Hepatocyte (in vitro differentiated cells): ENCODE results near the gene COQ4. TPM values are rescaled to one million over a fixed set of nuclear protein-coding genes. Genes with fewer than 3 reads are reported as not detected.

Experiments used
- DNase-seq: peaks from one replicate; pipeline ENCODE4 v3.0.0-alpha.2; 2016; ENCODE audit warnings: low spot score
- H2AFZ ChIP-seq: fragments of 200-600 bp; sonication (generic); 2 replicates; pipeline ENCODE4 v1.6.0; 2016; ENCODE audit warnings: antibody characterized with exemption, mild to moderate bottlenecking
- H3K27ac ChIP-seq: fragments of 200-600 bp; sonication (generic); 2 replicates; pipeline ENCODE4 v1.5.1; 2016; ENCODE audit warnings: mild to moderate bottlenecking
- H3K27me3 ChIP-seq: fragments of 200-600 bp; sonication (generic); 2 replicates; pipeline ENCODE4 v1.6.1; 2016
- H3K36me3 ChIP-seq: fragments of 200-600 bp; sonication (generic); replicated peaks from 2 replicates; pipeline ENCODE4 v1.5.1; 2016; ENCODE audit warnings: low read depth; ENCODE audit not compliant: insufficient read depth
- H3K4me1 ChIP-seq: fragments of 200-600 bp; sonication (generic); 2 replicates; pipeline ENCODE4 v1.5.1; 2016; ENCODE audit warnings: mild to moderate bottlenecking, moderate library complexity; ENCODE audit not compliant: insufficient read depth
- H3K4me2 ChIP-seq: fragments of 200-600 bp; sonication (generic); 2 replicates; pipeline ENCODE4 v1.6.0; 2016
- H3K4me3 ChIP-seq: fragments of 200-600 bp; sonication (generic); 2 replicates; pipeline ENCODE4 v1.5.1; 2016; ENCODE audit warnings: mild to moderate bottlenecking
- H3K79me2 ChIP-seq: fragments of 200-600 bp; sonication (generic); 2 replicates; pipeline ENCODE4 v1.6.0; 2017; ENCODE audit warnings: mild to moderate bottlenecking
- H3K9me2 ChIP-seq: fragments of 200-600 bp; sonication (generic); replicated peaks from 2 replicates; pipeline ENCODE4 v1.6.0; 2017; ENCODE audit warnings: mild to moderate bottlenecking; ENCODE audit not compliant: insufficient read depth
- H3K9me3 ChIP-seq: fragments of 200-600 bp; sonication (generic); 2 replicates; pipeline ENCODE4 v1.5.1; 2016; ENCODE audit warnings: low read depth, mild to moderate bottlenecking
- H4K20me1 ChIP-seq: fragments of 200-600 bp; sonication (generic); 2 replicates; pipeline ENCODE4 v1.6.0; 2016; ENCODE audit warnings: mild to moderate bottlenecking; ENCODE audit not compliant: insufficient read depth, poor library complexity, severe bottlenecking
- EZH2 ChIP-seq: fragments of 200-600 bp; sonication (generic); IDR thresholded peaks from 2 replicates; pipeline ENCODE4 v1.6.1; 2016; ENCODE audit warnings: antibody characterized with exemption, mild to moderate bottlenecking, borderline replicate concordance
- EZH2phosphoT487 ChIP-seq: fragments of 200-600 bp; sonication (generic); IDR thresholded peaks from one replicate; pipeline ENCODE4 v1.6.1; 2018; ENCODE audit warnings: antibody characterized with exemption, mild to moderate bottlenecking, low read depth, moderate library complexity; ENCODE audit not compliant: unreplicated experiment, severe bottlenecking
- WGBS: methylation state at CpG from one replicate; pipeline ENCODE4 v1.1.6; 2016; ENCODE audit warnings: low lambda C conversion rate; ENCODE audit errors: missing lambda C conversion rate; 5-methylcytosine and 5-hydroxymethylcytosine counted together
- polyA plus RNA-seq: library from polyadenylated mRNA; unstranded; fragments of >200 nt; fragmentation: Nextera tagmentation; extraction: Ambion mirVana; gene quantifications from 2 replicates; pipeline ENCODE4 v1.2.1, GENCODE V29; 2016
- total RNA-seq: library from RNA; depleted of rRNA; stranded (reverse); fragments of >200 nt; gene quantifications from 2 replicates; pipeline ENCODE4 v1.2.3, GENCODE V29; 2014
- TF ChIP-seq, protein P1 (sequence below): fragments of 200-600 bp; sonication (generic); IDR thresholded peaks from 2 replicates; pipeline ENCODE4 v1.5.1; 2016; ENCODE audit warnings: antibody characterized with exemption, mild to moderate bottlenecking; ENCODE audit not compliant: poor library complexity

The COQ4 gene
- total and polyA plus RNA-seq, 2 experiments from 2014 or later: 35.2 to 40.9 TPM

DNA sequence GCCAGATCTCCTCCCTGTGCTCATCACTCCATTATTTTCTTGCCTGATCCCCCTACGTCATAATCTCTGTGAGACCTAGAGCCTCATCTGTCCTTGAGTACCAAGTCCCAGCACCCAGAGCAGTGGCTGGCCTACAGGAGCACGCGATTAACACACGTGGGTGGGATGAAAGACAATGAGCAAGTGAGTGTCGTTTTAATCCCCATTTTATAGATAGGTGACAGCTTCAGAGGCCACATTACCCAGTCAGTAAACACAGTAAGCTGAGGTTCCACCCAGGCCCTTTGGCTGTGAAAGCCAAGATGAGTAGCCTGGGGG is 17.7 kb upstream of the COQ4 start:
- no peak overlapping the region for H3K4me2 ChIP-seq
- H3K36me3 ChIP-seq: no peaks in the 10 kb centered on the region
- DNase-seq: no peak
- H3K9me2 ChIP-seq: no peaks in the 10 kb centered on the region
- no peaks in the 10 kb centered on the region for H3K27me3 ChIP-seq
- TF ChIP-seq, protein P1, sequence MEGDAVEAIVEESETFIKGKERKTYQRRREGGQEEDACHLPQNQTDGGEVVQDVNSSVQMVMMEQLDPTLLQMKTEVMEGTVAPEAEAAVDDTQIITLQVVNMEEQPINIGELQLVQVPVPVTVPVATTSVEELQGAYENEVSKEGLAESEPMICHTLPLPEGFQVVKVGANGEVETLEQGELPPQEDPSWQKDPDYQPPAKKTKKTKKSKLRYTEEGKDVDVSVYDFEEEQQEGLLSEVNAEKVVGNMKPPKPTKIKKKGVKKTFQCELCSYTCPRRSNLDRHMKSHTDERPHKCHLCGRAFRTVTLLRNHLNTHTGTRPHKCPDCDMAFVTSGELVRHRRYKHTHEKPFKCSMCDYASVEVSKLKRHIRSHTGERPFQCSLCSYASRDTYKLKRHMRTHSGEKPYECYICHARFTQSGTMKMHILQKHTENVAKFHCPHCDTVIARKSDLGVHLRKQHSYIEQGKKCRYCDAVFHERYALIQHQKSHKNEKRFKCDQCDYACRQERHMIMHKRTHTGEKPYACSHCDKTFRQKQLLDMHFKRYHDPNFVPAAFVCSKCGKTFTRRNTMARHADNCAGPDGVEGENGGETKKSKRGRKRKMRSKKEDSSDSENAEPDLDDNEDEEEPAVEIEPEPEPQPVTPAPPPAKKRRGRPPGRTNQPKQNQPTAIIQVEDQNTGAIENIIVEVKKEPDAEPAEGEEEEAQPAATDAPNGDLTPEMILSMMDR: no peak
- TF ChIP-seq EZH2 (no peak), EZH2phosphoT487 (no peak)
- no peaks in the 10 kb centered on the region for H4K20me1 ChIP-seq
- no peak overlapping the region for H3K27ac ChIP-seq
- H3K4me1 ChIP-seq: no peaks in the 10 kb centered on the region
- no peak overlapping the region for H3K4me3 ChIP-seq
- H3K79me2 ChIP-seq: no peaks in the 10 kb centered on the region
- no peaks in the 10 kb centered on the region for H3K9me3 ChIP-seq
- 72% methylated on average over 5 of the region's 5 CpGs for WGBS
- no peak overlapping the region for H2AFZ ChIP-seq

DNA sequence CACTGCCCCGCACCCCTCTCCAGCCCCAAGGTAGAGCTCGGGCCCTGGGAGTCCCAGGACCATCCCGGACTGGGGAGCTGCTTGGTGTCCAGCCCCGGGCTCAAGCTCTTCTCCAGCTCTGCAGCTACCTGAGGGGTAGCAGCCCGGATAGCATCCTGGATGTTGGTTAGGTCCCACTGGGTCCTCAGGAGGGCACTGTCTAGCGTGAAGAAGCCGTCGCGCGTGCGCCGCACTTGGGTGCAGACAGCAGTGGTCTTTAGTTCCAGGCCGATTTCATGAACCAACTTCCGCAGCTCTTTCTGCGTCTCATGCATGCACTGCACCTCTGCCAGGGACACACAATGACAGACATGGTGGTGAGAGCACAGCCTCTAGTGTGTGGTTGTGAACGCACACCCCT is 13.1 kb upstream of the COQ4 start:
- 96% methylated on average over 16 of the region's 16 CpGs for WGBS
- H3K4me1 ChIP-seq: no peaks in the 10 kb centered on the region
- H3K9me2 ChIP-seq: no peaks in the 10 kb centered on the region
- no peaks in the 10 kb centered on the region for H3K9me3 ChIP-seq
- no peaks in the 10 kb centered on the region for H3K27me3 ChIP-seq
- DNase-seq: no peak
- H2AFZ ChIP-seq: no peak overlapping the region
- no peak overlapping the region for H3K4me3 ChIP-seq
- no peak overlapping the region for H3K27ac ChIP-seq
- no peak for TF ChIP-seq EZH2phosphoT487
- TF ChIP-seq, protein P1: no peak
- TF ChIP-seq EZH2: no peak
- H4K20me1 ChIP-seq: no peaks in the 10 kb centered on the region
- no peak overlapping the region for H3K4me2 ChIP-seq
- H3K79me2 ChIP-seq: no peaks in the 10 kb centered on the region
- no peaks in the 10 kb centered on the region for H3K36me3 ChIP-seq

DNA sequence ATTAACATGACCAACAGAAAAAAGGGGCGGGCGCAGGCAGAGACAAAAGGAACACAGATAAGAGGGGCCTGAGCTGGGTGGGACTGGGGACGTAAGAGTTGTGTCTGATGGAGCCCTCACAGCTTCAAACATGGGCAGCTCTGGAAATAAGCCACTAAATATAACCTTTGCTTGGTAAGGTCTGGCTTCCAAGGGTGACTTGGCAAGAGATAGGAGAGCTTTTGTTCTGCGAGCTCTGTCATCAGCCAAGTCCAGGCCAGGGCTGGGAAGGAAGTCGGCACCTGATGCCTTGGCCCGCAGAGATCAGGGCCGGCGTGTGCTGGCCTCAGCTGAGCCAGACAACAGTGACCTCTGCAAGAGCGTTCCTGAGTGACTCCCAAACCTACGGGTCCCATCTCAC is 12.2 kb upstream of the COQ4 start:
- H3K4me1 ChIP-seq: no peaks in the 10 kb centered on the region
- H4K20me1 ChIP-seq: no peaks in the 10 kb centered on the region
- H3K4me2 ChIP-seq: no peak overlapping the region
- H3K36me3 ChIP-seq: no peaks in the 10 kb centered on the region
- H3K4me3 ChIP-seq: no peak overlapping the region
- H3K27me3 ChIP-seq: no peaks in the 10 kb centered on the region
- no peak overlapping the region for H2AFZ ChIP-seq
- no peaks in the 10 kb centered on the region for H3K9me3 ChIP-seq
- no peaks in the 10 kb centered on the region for H3K79me2 ChIP-seq
- TF ChIP-seq, protein P1: no peak
- TF ChIP-seq EZH2phosphoT487 (no peak), EZH2 (no peak)
- 95% methylated on average over 10 of the region's 10 CpGs for WGBS
- no peak overlapping the region for H3K27ac ChIP-seq
- no peak for DNase-seq
- H3K9me2 ChIP-seq: no peaks in the 10 kb centered on the region

DNA sequence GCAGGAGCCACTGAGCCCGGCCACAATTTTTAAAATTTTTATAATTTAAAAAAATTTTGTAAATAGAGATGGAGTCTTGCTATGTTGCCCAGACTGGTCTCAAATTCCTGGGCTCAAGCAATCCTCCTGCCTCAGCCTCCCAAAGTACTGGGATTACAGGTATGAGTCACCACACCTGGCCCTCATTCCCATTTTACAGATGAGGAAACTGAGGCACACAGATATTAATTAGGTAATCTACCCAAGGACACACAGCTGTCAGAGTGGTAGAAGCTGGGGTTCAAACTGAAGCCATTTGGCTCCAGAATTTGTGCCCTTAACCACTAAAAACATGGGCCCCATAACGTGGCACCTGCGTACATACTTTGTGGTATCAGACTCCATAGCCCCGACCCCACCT is 7.9 kb upstream of the COQ4 start:
- no peaks in the 10 kb centered on the region for H3K9me2 ChIP-seq
- H3K4me1 ChIP-seq: no peaks in the 10 kb centered on the region
- H3K79me2 ChIP-seq: no peaks in the 10 kb centered on the region
- no peaks in the 10 kb centered on the region for H4K20me1 ChIP-seq
- no peak overlapping the region for H2AFZ ChIP-seq
- no peaks in the 10 kb centered on the region for H3K9me3 ChIP-seq
- H3K4me3 ChIP-seq: no peak overlapping the region
- H3K4me2 ChIP-seq: no peak overlapping the region
- no peaks in the 10 kb centered on the region for H3K27me3 ChIP-seq
- DNase-seq: no peak
- H3K36me3 ChIP-seq: no peaks in the 10 kb centered on the region
- 96% methylated on average over 4 of the region's 4 CpGs for WGBS
- TF ChIP-seq EZH2: no peak
- TF ChIP-seq, protein P1: no peak
- TF ChIP-seq EZH2phosphoT487: no peak
- H3K27ac ChIP-seq: no peak overlapping the region
